Measurements from ENCODE around the gene RASAL3.

Gene RASAL3

DNA sequence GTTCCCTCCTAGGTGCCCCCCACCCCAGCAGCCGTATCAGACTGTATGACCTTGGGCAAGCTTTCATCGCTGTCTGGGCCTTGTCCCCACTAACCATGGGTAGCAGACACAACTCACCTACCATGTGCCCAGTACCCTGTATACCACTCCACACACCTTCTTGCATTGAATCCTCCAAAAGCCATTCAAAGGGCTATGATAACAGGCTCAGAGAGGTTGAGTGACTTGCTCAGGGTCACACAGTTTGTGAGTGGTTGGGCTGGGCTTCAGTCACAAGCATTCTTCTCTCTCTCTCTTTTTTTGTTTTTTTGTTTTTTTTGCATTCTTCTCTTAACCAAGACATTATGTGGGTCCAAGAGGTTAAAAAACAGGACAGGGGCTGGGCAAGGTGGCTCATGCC, 2.6 kb downstream of the RASAL3 start:
- H3K9me2 ChIP-seq (replicated peaks; ENCODE audit: insufficient read depth, low read length) = no peaks in the 10 kb centered on the region
- peaks cover 21% of the 10 kb centered on the region for H3F3A ChIP-seq (ENCODE audit: insufficient read depth, low read length)
- no peak overlapping the region for H3K4me3 ChIP-seq (ENCODE audit: low read length)
- H3K9ac ChIP-seq (ENCODE audit: low read length) = no peak overlapping the region
- H3K9me3 ChIP-seq (replicated peaks; ENCODE audit: insufficient read depth, low read length) = no peaks in the 10 kb centered on the region
- H4K20me1 ChIP-seq (ENCODE audit: insufficient read depth, low read length) = no peaks in the 10 kb centered on the region
- DNase-seq = no peak
- H2AFZ ChIP-seq (ENCODE audit: low read length) = no peak overlapping the region
- H3K27me3 ChIP-seq (replicated peaks; ENCODE audit: insufficient read depth, low read length) = no peaks in the 10 kb centered on the region
- no peak overlapping the region for H3K27ac ChIP-seq (ENCODE audit: low read length)
- H3K4me2 ChIP-seq (ENCODE audit: low read depth, low read length) = no peak overlapping the region
- TF ChIP-seq EZH2 (optimal IDR thresholded peaks at IDR 0.05; ENCODE audit: low read depth, low read length) (no peak), EZH2phosphoT487 (IDR thresholded peaks at IDR 0.05; ENCODE audit: low read length) (no peak)
- TF ChIP-seq, protein P1, sequence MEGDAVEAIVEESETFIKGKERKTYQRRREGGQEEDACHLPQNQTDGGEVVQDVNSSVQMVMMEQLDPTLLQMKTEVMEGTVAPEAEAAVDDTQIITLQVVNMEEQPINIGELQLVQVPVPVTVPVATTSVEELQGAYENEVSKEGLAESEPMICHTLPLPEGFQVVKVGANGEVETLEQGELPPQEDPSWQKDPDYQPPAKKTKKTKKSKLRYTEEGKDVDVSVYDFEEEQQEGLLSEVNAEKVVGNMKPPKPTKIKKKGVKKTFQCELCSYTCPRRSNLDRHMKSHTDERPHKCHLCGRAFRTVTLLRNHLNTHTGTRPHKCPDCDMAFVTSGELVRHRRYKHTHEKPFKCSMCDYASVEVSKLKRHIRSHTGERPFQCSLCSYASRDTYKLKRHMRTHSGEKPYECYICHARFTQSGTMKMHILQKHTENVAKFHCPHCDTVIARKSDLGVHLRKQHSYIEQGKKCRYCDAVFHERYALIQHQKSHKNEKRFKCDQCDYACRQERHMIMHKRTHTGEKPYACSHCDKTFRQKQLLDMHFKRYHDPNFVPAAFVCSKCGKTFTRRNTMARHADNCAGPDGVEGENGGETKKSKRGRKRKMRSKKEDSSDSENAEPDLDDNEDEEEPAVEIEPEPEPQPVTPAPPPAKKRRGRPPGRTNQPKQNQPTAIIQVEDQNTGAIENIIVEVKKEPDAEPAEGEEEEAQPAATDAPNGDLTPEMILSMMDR (IDR thresholded peaks at IDR 0.05; ENCODE audit: low read length) = no peak
- peaks cover 17% of the 10 kb centered on the region for H3K4me1 ChIP-seq (ENCODE audit: low read length)
- H3K36me3 ChIP-seq (replicated peaks; ENCODE audit: insufficient read depth, low read length) = no peaks in the 10 kb centered on the region; the same call in 1 of the 2 replicates
- peaks cover 48% of the 10 kb centered on the region for H3K79me2 ChIP-seq (ENCODE audit: low read length)

DNA sequence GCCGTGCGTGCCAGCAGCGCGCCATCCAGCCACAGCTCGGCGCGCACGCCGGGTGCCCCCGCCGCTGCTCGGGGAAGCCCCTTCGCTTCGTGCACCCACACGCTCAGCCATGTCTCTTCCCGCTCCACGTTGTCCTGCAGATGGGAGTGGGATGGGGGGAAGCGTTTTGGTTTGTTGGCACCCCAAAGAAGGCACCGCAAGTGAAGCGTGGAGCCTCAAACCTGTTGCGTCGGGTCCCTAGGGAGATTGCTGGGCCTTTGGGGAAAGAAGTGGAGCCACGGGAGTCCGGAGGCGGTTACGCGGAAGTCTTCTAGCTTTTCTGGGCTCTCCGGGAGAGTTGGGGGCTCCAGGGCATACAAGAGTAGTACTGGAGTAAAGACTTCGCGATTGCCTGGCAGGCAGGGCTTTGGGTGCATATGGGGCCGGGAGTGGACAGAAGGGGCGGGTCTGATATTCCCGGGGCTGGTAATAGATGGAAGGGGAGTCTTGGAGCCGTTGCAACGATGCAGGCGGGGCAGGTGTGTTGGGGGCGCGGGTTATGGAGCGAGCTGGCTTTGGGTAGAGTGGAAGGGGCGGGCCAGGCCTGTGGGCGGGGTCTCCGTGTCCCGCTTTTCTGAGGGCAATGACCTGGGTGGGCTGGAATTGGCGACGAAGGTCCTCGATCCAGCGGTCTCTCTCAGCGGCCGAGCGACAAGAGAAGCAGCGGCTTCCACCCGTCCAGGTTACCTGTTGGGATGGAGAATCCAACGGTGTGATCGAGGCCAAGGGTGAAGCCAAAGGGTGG, 6.5 kb downstream of the RASAL3 start:
- Histone ChIP-seq H3K27me3 (replicated peaks; ENCODE audit: insufficient read depth, low read length) (no peaks in the 10 kb centered on the region), H2AFZ (ENCODE audit: low read length) (no peak overlapping the region), H3K79me2 (ENCODE audit: low read length) (peaks cover 26% of the 10 kb centered on the region), H3K9me3 (replicated peaks; ENCODE audit: insufficient read depth, low read length) (no peaks in the 10 kb centered on the region), H4K20me1 (ENCODE audit: insufficient read depth, low read length) (no peaks in the 10 kb centered on the region), H3K4me2 (ENCODE audit: low read depth, low read length) (no peak overlapping the region), H3K27ac (ENCODE audit: low read length) (no peak overlapping the region), H3K4me1 (ENCODE audit: low read length) (no peaks in the 10 kb centered on the region), H3K9me2 (replicated peaks; ENCODE audit: insufficient read depth, low read length) (no peaks in the 10 kb centered on the region), H3K4me3 (ENCODE audit: low read length) (no peak overlapping the region), H3F3A (ENCODE audit: insufficient read depth, low read length) (no peaks in the 10 kb centered on the region), H3K36me3 (replicated peaks; ENCODE audit: insufficient read depth, low read length) (no peaks in the 10 kb centered on the region; the same call in none of the 2 replicates), H3K9ac (ENCODE audit: low read length) (no peak overlapping the region)
- TF ChIP-seq, protein P1 (IDR thresholded peaks at IDR 0.05; ENCODE audit: low read length) = no peak
- TF ChIP-seq EZH2 (optimal IDR thresholded peaks at IDR 0.05; ENCODE audit: low read depth, low read length) = no peak
- TF ChIP-seq EZH2phosphoT487 (IDR thresholded peaks at IDR 0.05; ENCODE audit: low read length) = no peak
- no peak for DNase-seq

DNA sequence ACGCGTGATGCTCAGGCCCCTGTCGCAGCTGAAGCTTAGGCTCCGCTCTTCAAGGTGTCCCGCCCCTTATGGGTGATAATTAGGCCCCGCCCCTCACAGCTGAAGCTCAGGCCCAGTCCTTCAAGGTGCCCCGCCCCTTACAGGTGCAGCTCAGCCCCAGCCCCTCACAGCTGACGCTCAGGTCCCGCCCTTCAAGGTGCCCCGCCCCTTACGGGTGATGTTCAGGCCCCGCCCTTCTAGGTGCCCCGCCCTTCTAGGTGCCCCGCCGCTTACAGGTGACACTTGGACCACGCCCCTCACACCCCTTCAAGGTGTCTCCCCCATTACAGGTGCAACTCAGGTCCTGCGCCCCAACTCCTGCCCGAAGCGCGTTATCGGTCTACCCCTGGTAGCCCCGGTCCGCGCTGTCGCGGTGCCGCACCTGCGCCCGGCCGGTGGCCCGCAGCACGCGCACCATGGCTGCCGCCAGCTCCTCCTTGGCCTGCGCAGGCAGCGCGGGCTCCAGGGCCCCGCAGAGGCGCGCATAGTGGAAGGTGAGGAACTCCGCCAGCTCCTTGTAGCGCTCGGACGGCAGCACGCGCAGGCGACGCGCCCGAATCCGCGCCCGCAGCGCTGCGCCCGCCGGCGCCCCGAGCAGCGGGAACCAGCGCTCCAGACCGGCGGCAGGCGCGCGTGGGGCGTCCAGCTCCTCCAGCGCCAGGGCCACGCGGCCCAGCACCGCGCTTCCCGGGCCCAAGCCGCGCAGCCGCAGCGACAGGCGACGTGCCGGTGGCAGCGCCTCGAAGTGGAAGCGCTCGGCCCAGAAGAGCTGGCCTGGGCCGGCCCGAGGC, 7.3 kb downstream of the RASAL3 start:
- H3K27me3 ChIP-seq (replicated peaks; ENCODE audit: insufficient read depth, low read length) = no peaks in the 10 kb centered on the region
- H3K4me3 ChIP-seq (ENCODE audit: low read length) = no peak overlapping the region
- H4K20me1 ChIP-seq (ENCODE audit: insufficient read depth, low read length) = no peaks in the 10 kb centered on the region
- no peaks in the 10 kb centered on the region for H3K4me1 ChIP-seq (ENCODE audit: low read length)
- no peaks in the 10 kb centered on the region for H3K9me3 ChIP-seq (replicated peaks; ENCODE audit: insufficient read depth, low read length)
- H3K4me2 ChIP-seq (ENCODE audit: low read depth, low read length) = no peak overlapping the region
- no peaks in the 10 kb centered on the region for H3K9me2 ChIP-seq (replicated peaks; ENCODE audit: insufficient read depth, low read length)
- H3K27ac ChIP-seq (ENCODE audit: low read length) = no peak overlapping the region
- H3K79me2 ChIP-seq (ENCODE audit: low read length) = peaks cover 18% of the 10 kb centered on the region; the same call in 1 of the 2 replicates
- no peak for DNase-seq
- no peak for TF ChIP-seq EZH2 (optimal IDR thresholded peaks at IDR 0.05; ENCODE audit: low read depth, low read length)
- TF ChIP-seq EZH2phosphoT487 (IDR thresholded peaks at IDR 0.05; ENCODE audit: low read length) = no peak
- TF ChIP-seq, protein P1 (IDR thresholded peaks at IDR 0.05; ENCODE audit: low read length) = no peak
- H3K9ac ChIP-seq (ENCODE audit: low read length) = no peak overlapping the region
- peaks cover 1% of the 10 kb centered on the region; the same call in 1 of the 2 replicates for H3F3A ChIP-seq (ENCODE audit: insufficient read depth, low read length)
- H2AFZ ChIP-seq (ENCODE audit: low read length) = no peak overlapping the region
- no peaks in the 10 kb centered on the region; the same call in none of the 2 replicates for H3K36me3 ChIP-seq (replicated peaks; ENCODE audit: insufficient read depth, low read length)

Measured in MM.1S (cell line).